Myometrial cell (primary cell): ENCODE measurements around the gene NOMO2. TPM values are rescaled to one million over a fixed set of nuclear protein-coding genes. Genes with fewer than 3 reads are reported as not detected.

Source experiments
- total RNA-seq: library from RNA; depleted of rRNA; stranded (reverse); fragments of >200 nt; gene quantifications from 2 replicates; pipeline ENCODE4 v1.2.3, GENCODE V29; 2015

The NOMO2 gene
- 91.4 and 95.7 TPM in 2 replicates for total RNA-seq

GRCh38 chr16:18561727-18562314 lies at the start of gene NOMO2:
TSS of gene NOMO2 (minus strand) at chr16:18562097. CDS start at chr16:18562040, 57 bp downstream.

Other genes starting within 250 kb of the NOMO2 start
- gene NPIPA8, start 225.4 kb downstream of the NOMO2 start, total RNA-seq = 4.9 TPM in 1 of 2 replicates, not detected in the other
- 2,324 and 2,466 TPM in 2 replicates for gene RPS15A, start 228.2 kb upstream of the NOMO2 start, total RNA-seq
- gene ARL6IP1, start 239.5 kb upstream of the NOMO2 start, total RNA-seq = 253 and 343 TPM in 2 replicates